AG04450 (cell line): Measurements from ENCODE around the gene CAB39. TPM values are rescaled to one million over a fixed set of nuclear protein-coding genes. Genes with fewer than 3 reads are reported as not detected.

ENCODE experiments used
- CTCF ChIA-PET: fragments of 300-600, 350-600 bp; formaldehyde crosslinking; extraction: SDS; loops from one replicate; lab custom pipeline; 2022; ENCODE audit warnings: antibody characterized with exemption, inconsistent platforms; lab: Charles Lee
- POLR2A ChIA-PET: fragments of 350-600 bp; formaldehyde crosslinking; extraction: SDS; loops from one replicate; lab custom pipeline; 2021; ENCODE audit warnings: antibody characterized with exemption, inconsistent platforms; lab: Yijun Ruan, JAX
- DNase-seq: peaks from one replicate; pipeline ENCODE4 v3.0.0-alpha.2; 2011; ENCODE audit warnings: low read depth, low spot score
- H3K27ac ChIP-seq: one replicate; pipeline ENCODE4 v1.5.1; 2012; ENCODE audit warnings: low read depth, low read length, control low read depth
- H3K27me3 ChIP-seq: one replicate; pipeline ENCODE4 v1.6.0; 2012; ENCODE audit warnings: low read length; ENCODE audit not compliant: control insufficient read depth, insufficient read depth
- H3K4me3 ChIP-seq: 2 replicates; pipeline ENCODE4 v1.5.1; 2011; ENCODE audit warnings: mild to moderate bottlenecking, low read depth, low read length, control low read depth
- H3K9me3 ChIP-seq: 2 replicates; pipeline ENCODE4 v1.5.1; 2012; ENCODE audit warnings: low read length; ENCODE audit not compliant: control insufficient read depth, insufficient read depth
- polyA plus RNA-seq: library from polyadenylated mRNA; depleted of rRNA; stranded (reverse); fragments of >200 nt; gene quantifications from 2 replicates; pipeline ENCODE4 v1.2.3, GENCODE V29; 2011
- TF ChIP-seq, protein P1 (sequence below): IDR thresholded peaks from 2 replicates; pipeline ENCODE4 v1.5.1; 2011; ENCODE audit warnings: low read depth, low read length, control low read depth, inconsistent platforms

CAB39 gene
- polyA plus RNA-seq, 1 experiment = 72.7 TPM

DNA sequence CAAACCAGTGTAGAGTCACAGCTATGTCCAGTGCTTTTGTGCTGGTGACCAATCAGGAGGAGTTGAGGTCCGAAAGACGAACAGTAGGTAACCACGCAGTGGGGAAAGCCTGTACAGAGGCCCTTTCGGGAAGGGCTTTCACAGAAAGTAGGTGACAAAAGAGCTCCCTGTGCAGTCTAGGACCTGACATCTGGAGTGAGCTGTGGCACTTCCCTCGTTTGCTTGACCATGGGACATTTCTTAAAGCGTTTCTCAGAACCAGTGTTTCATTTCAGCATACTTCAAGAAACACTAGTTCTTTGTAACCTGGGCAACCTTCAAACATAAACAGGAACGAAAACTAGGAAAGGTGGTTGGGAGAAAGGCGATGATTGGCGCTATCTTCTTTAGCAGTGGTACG, 96.4 kb downstream of the CAB39 start:
- no peaks in the 10 kb centered on the region for H3K27me3 ChIP-seq
- no peaks in the 10 kb centered on the region for H3K9me3 ChIP-seq
- no peak overlapping the region for H3K27ac ChIP-seq
- ChIA-PET CTCF (interaction anchor here (0.6 to 4.5 kb wide), 6 partner anchors 11 to 257 kb away, joined by 3 to 36 read pairs (median 6); no protein-coding TSS in a partner anchor), POLR2A (no interaction called here)
- no peak for DNase-seq
- TF ChIP-seq, protein P1, sequence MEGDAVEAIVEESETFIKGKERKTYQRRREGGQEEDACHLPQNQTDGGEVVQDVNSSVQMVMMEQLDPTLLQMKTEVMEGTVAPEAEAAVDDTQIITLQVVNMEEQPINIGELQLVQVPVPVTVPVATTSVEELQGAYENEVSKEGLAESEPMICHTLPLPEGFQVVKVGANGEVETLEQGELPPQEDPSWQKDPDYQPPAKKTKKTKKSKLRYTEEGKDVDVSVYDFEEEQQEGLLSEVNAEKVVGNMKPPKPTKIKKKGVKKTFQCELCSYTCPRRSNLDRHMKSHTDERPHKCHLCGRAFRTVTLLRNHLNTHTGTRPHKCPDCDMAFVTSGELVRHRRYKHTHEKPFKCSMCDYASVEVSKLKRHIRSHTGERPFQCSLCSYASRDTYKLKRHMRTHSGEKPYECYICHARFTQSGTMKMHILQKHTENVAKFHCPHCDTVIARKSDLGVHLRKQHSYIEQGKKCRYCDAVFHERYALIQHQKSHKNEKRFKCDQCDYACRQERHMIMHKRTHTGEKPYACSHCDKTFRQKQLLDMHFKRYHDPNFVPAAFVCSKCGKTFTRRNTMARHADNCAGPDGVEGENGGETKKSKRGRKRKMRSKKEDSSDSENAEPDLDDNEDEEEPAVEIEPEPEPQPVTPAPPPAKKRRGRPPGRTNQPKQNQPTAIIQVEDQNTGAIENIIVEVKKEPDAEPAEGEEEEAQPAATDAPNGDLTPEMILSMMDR = no peak
- no peak overlapping the region for H3K4me3 ChIP-seq

DNA sequence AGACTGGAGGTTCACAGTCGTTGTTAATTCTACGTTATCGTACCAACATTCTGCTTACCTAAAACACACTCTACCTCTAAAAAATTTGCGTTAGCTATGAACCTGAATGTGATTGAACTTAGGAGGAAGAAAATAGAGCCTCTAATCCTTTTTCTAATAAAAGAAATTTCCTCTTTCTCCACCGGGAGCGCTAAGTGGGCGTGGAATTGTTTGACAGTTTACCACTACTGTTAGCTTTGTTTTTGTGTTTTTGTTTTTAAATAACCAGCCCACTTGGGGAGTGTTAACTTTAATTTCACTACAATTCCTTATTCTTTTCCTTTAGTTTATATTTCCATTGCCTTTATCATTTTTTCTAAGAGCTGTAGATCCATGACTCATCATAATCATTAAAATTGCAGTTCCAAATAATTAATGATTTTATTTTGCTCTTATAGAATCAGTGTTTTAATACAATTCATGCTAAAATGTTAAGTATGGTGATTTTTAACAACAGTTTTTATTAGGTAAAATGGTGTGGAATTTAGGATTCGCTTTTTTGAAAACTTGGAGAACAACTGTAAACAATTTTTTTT, 97.1 kb downstream of the CAB39 start:
- ChIA-PET POLR2A (no interaction called here), CTCF (interaction anchor here (0.6 to 4.5 kb wide), 7 partner anchors 12 to 241 kb away, joined by 3 to 36 read pairs (median 7); no protein-coding TSS in a partner anchor)
- H3K9me3 ChIP-seq = no peaks in the 10 kb centered on the region
- H3K4me3 ChIP-seq = no peak overlapping the region
- H3K27ac ChIP-seq = no peak overlapping the region
- no peak for DNase-seq
- TF ChIP-seq, protein P1 = peak; percentile 23; the same call in 1 of the 2 replicates
- H3K27me3 ChIP-seq = no peaks in the 10 kb centered on the region

DNA sequence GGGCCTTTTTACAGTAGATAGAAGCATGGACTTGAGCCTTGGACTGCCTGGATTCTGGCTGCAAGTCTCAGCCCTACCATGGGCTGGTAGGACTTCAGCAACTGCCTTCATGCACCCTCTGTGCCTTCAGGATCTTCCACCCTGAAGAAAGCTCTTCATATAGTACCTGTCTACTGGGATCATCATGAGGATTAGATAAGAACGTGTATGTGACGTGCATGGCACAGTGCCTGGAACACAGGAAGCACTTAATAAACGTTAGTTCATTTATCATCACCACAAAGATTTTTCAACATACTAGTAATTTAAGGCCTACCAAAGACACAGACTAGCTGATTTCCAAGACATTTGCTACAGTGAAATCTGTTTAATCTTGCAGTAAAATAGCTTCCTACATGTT, 98.9 kb downstream of the CAB39 start:
- DNase-seq = no peak
- no peak overlapping the region for H3K27ac ChIP-seq

DNA sequence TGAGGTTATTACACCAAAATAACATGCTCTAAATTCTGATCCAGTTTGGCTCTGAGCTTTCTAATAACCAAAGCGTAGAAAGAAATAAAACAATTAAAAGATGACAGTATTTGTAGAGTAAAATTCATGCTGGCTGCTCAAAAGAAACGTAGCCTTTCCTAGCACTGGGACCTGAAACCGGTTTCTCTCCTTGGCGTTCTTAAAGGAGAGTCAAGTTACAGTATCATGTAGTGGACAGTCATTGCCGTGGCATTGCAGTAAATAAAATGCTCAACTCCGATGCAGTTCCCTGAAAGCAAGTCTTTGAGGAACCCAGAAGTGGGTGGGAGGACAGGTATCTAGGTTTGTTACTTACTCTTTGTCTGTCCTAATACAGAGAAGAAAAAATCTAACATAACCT, 99.4 kb downstream of the CAB39 start:
- POLR2A ChIA-PET = interaction anchor here (1.0 kb wide), 1 partner anchor 99 kb away, joined by 3 read pairs; no protein-coding TSS in a partner anchor
- CTCF ChIA-PET = interaction anchor here (0.8 to 4.5 kb wide), 4 partner anchors 12 to 123 kb away, joined by 3 to 36 read pairs (median 10); no protein-coding TSS in a partner anchor
- no peak for DNase-seq
- TF ChIP-seq, protein P1 = no peak
- Histone ChIP-seq H3K4me3 (no peak overlapping the region), H3K9me3 (no peaks in the 10 kb centered on the region), H3K27ac (no peak overlapping the region), H3K27me3 (no peaks in the 10 kb centered on the region)

More for the DNA sequence above, 98.9 kb downstream of the CAB39 start:
- no peaks in the 10 kb centered on the region for H3K27me3 ChIP-seq
- no peaks in the 10 kb centered on the region for H3K9me3 ChIP-seq
- TF ChIP-seq, protein P1 = no peak
- no peak overlapping the region for H3K4me3 ChIP-seq
- CTCF ChIA-PET = interaction anchor here (0.8 to 4.5 kb wide), 4 partner anchors 13 to 123 kb away, joined by 3 to 36 read pairs (median 10); no protein-coding TSS in a partner anchor
- POLR2A ChIA-PET = interaction anchor here (1.0 kb wide), 1 partner anchor 98 kb away, joined by 3 read pairs; no protein-coding TSS in a partner anchor

DNA sequence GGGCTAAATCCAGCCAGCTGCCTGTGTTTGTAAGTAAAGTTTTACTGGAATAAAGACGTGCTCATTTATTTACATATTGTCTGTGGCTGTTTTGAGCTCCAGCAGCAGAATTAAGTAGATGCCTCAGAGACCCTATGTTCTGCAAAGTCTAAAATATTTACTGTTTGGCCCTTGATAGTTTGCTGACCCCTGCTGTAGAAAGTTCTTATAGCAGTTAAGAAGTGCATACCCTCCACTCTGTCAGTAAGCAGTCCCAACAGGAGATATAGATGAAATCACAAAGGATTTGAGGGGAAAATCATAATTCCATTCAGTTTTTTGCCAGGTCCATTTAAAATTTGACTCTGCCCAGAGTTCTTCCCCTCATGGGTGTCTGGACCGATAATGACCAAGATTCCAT, 102.0 kb downstream of the CAB39 start:
- TF ChIP-seq, protein P1 = peak; percentile 70
- H3K4me3 ChIP-seq = no peak overlapping the region
- ChIA-PET CTCF (interaction anchor here (0.7 to 3.4 kb wide), 4 partner anchors 9 to 100 kb away, joined by 4 to 14 read pairs (median 10); no protein-coding TSS in a partner anchor), POLR2A (no interaction called here)
- DNase-seq = peak; percentile 15
- H3K27me3 ChIP-seq = no peaks in the 10 kb centered on the region
- H3K9me3 ChIP-seq = no peaks in the 10 kb centered on the region
- H3K27ac ChIP-seq = no peak overlapping the region
